GM12878 (cell line): Measurements from ENCODE around the gene LIN28B. TPM values are rescaled to one million over a fixed set of nuclear protein-coding genes. Genes with fewer than 3 reads are reported as not detected.

Experiments
- ATAC-seq: fragments of 200-7000 bp; cut with Tn5 transposase; 3 replicates; pipeline ENCODE4 v1.9.1; 2020; ENCODE audit warnings: mild to moderate bottlenecking, moderate library complexity
- BruUV-seq: library from RNA; stranded (reverse); fragments of 400-500 nt; replicated peaks from 2 replicates; lab custom pipeline; 2021; lab: Mats Ljungman, UMichigan
- CTCF ChIA-PET: fragments of 300-600 bp; sonication (Branson Sonifier 250); formaldehyde crosslinking; extraction: SDS; loops from one replicate; lab custom pipeline; 2021; ENCODE audit warnings: inconsistent platforms; lab: Yijun Ruan, JAX
- POLR2A ChIA-PET: fragments of 350-600 bp; formaldehyde crosslinking; extraction: SDS; loops from one replicate; lab custom pipeline; 2021; ENCODE audit warnings: inconsistent platforms; lab: Charles Lee
- RAD21 ChIA-PET: fragments of 300-600 bp; sonication (Branson Sonifier 250); formaldehyde crosslinking; loops from one replicate; lab custom pipeline; 2023; ENCODE audit warnings: antibody characterized with exemption; ENCODE audit not compliant: unreplicated experiment; lab: Charles Lee
- SMC1A ChIA-PET: fragments of 300-600 bp; sonication (Branson Sonifier 250); formaldehyde crosslinking; loops from one replicate; lab custom pipeline; 2023; ENCODE audit not compliant: unreplicated experiment, uncharacterized antibody; lab: Charles Lee
- DNase-seq: peaks from one replicate; pipeline ENCODE4 v3.0.0-alpha.2; 2011; ENCODE audit warnings: low read depth, low spot score
- FAIRE-seq: peaks from 3 replicates; lab custom pipeline; 2011; peaks lifted over from hg19 to GRCh38; lab: Jason Lieb, UNC
- H2AFZ ChIP-seq: 2 replicates; pipeline ENCODE4 v1.6.0; 2011; ENCODE audit warnings: low read depth, low read length, control low read depth; ENCODE audit not compliant: control insufficient read depth
- H3K27ac ChIP-seq: 2 replicates; pipeline ENCODE4 v1.5.1; 2011; ENCODE audit warnings: control low read depth; ENCODE audit not compliant: control insufficient read depth, insufficient read depth
- H3K27me3 ChIP-seq, 2 experiments: replicated peaks in 1 of 2; 2 replicates each; pipeline versions ENCODE4 v1.6.0 to v1.6.1; 2011; ENCODE audit warnings: low read length in 1 of 2; ENCODE audit not compliant: control insufficient read depth in 2 of 2, insufficient read depth in 2 of 2
- H3K36me3 ChIP-seq, 2 experiments: 2 replicates each; pipeline ENCODE4 v1.5.1; 2011; ENCODE audit warnings: low read length in 1 of 2; ENCODE audit not compliant: control insufficient read depth in 2 of 2, insufficient read depth in 2 of 2
- H3K4me1 ChIP-seq: 2 replicates; pipeline ENCODE4 v1.6.1; 2011; ENCODE audit warnings: mild to moderate bottlenecking, low read length, moderate library complexity, mixed read lengths; ENCODE audit not compliant: control insufficient read depth, insufficient read depth
- H3K4me2 ChIP-seq: 2 replicates; pipeline ENCODE4 v1.6.0; 2011; ENCODE audit warnings: control low read depth; ENCODE audit not compliant: control insufficient read depth, insufficient read depth
- H3K4me3 ChIP-seq: fragments of 200-600 bp; sonication (generic); 2 replicates; pipeline ENCODE4 v1.5.1; 2016
- H3K79me2 ChIP-seq: 2 replicates; pipeline ENCODE4 v1.6.0; 2011; ENCODE audit warnings: low read length; ENCODE audit not compliant: control insufficient read depth, insufficient read depth
- H3K9ac ChIP-seq: 2 replicates; pipeline ENCODE4 v1.8.0; 2011; ENCODE audit warnings: low read length, control low read depth, mixed read lengths; ENCODE audit not compliant: control insufficient read depth, insufficient read depth
- H3K9me3 ChIP-seq: replicated peaks from 3 replicates; pipeline ENCODE4 v1.5.1; 2011; ENCODE audit warnings: mild to moderate bottlenecking, low read length; ENCODE audit not compliant: control insufficient read depth, insufficient read depth
- H4K20me1 ChIP-seq: 2 replicates; pipeline ENCODE4 v1.6.0; 2011; ENCODE audit not compliant: control insufficient read depth, insufficient read depth
- CHD2 ChIP-seq: IDR thresholded peaks from 2 replicates; pipeline ENCODE4 v1.6.1; 2011; ENCODE audit warnings: low read depth, low read length, improper control_type of control experiment, borderline replicate concordance
- EP300 ChIP-seq, 2 experiments: fragments of 150-350 bp in 1 of 2; IDR thresholded peaks; 2 replicates each; pipeline ENCODE4 v1.6.1; 2011 to 2012; ENCODE audit warnings: low read depth in 2 of 2, low read length in 2 of 2, borderline replicate concordance in 1 of 2, improper control_type of control experiment in 1 of 2, inconsistent platforms in 1 of 2; ENCODE audit not compliant: control insufficient read depth in 1 of 2
- HDAC6 ChIP-seq: fragments of 200-600 bp; sonication (generic); IDR thresholded peaks from one replicate; pipeline ENCODE4 v1.8.0; 2017; ENCODE audit warnings: antibody characterized with exemption; ENCODE audit not compliant: unreplicated experiment
- IRF4 ChIP-seq: IDR thresholded peaks from 2 replicates; pipeline ENCODE4 v1.6.1; 2011; ENCODE audit warnings: low read depth, low read length
- KDM1A ChIP-seq: fragments of 200-600 bp; sonication (generic); IDR thresholded peaks from 2 replicates; pipeline ENCODE4 v1.6.1; 2016; ENCODE audit warnings: borderline replicate concordance
- MAX ChIP-seq: IDR thresholded peaks from 2 replicates; pipeline ENCODE4 v1.6.1; 2012; ENCODE audit warnings: low read depth, low read length, improper control_type of control experiment
- NR2F1 ChIP-seq: fragments of 450-650 bp; conservative IDR thresholded peaks from 2 replicates; pipeline ENCODE4 v1.6.1; 2017; ENCODE audit warnings: mild to moderate bottlenecking
- PAX5 ChIP-seq: IDR thresholded peaks from 2 replicates; pipeline ENCODE4 v1.6.1; 2011; ENCODE audit warnings: low read depth, low read length, borderline replicate concordance
- PAX8 ChIP-seq: fragments of 450-650 bp; IDR thresholded peaks from 2 replicates; pipeline ENCODE4 v1.6.1; 2017; ENCODE audit warnings: mild to moderate bottlenecking, moderate library complexity
- POLR2AphosphoS2 ChIP-seq: IDR thresholded peaks from 2 replicates; pipeline ENCODE4 v1.6.1; 2011; ENCODE audit warnings: low read depth, mild to moderate bottlenecking, low read length, improper control_type of control experiment, moderate library complexity
- RB1 ChIP-seq: fragments of 450-650 bp; formaldehyde crosslinking; IDR thresholded peaks from 2 replicates; pipeline ENCODE4 v1.6.1; 2017; ENCODE audit warnings: mild to moderate bottlenecking, borderline replicate concordance
- SMC3 ChIP-seq: IDR thresholded peaks from 2 replicates; pipeline ENCODE4 v1.6.1; 2011; ENCODE audit warnings: low read length, improper control_type of control experiment, borderline replicate concordance
- TCF12 ChIP-seq: IDR thresholded peaks from 2 replicates; pipeline ENCODE4 v1.6.1; 2011; ENCODE audit warnings: low read depth, mild to moderate bottlenecking, low read length
- ZBED1 ChIP-seq: IDR thresholded peaks from 2 replicates; pipeline ENCODE4 v1.6.1; 2016; ENCODE audit warnings: borderline replicate concordance
- WGBS: methylation state at CpG from one replicate; pipeline ENCODE4 v1.1.6; 2016; ENCODE audit warnings: low lambda C conversion rate; ENCODE audit not compliant: insufficient replicate concordance, insufficient coverage; ENCODE audit errors: missing lambda C conversion rate; 5-methylcytosine and 5-hydroxymethylcytosine counted together
- in situ Hi-C: fragments of 300-500 bp; cut with MboI; formaldehyde crosslinking; loops from 9 replicates; pipeline ENCODE4 v1.14.3; 2018; ENCODE audit warnings: mixed read lengths
- intact Hi-C: fragments of 100-400 bp; cut with micrococcal nuclease; formaldehyde crosslinking; loops from one replicate; pipeline ENCODE4 v1.14.2; 2022; ENCODE audit not compliant: unreplicated experiment
- polyA plus RNA-seq, 11 experiments: library from polyadenylated mRNA; depleted of rRNA in 4 of 11; unstranded in 6 of 11; stranded (reverse) in 5 of 11; fragments of >200 nt; fragmentation: Nextera tagmentation in 4 of 11; fragmentation: Illumina TruSeq in 1 of 11; extraction: Ambion mirVana in 4 of 11; extraction: Trizol in 1 of 11; gene quantifications; 1 replicate in 1 of 11; 2 replicates in 10 of 11; pipeline versions ENCODE4 v1.2.1 to v1.2.3, GENCODE V29; 2011 to 2016; ENCODE audit warnings: inconsistent platforms in 2 of 11, missing spikeins in 2 of 11, low read depth in 1 of 11
- total RNA-seq, 4 experiments: library from RNA; depleted of rRNA in 3 of 4; stranded (reverse); fragments of >200 nt in 3 of 4; fragmentation: Illumina TruSeq in 1 of 4; extraction: Trizol in 1 of 4; gene quantifications; 2 replicates each; pipeline versions ENCODE4 v1.2.1 to v1.2.3, GENCODE V29; 2013 to 2021
- TF ChIP-seq, protein P1 (sequence below): fragments of 450-650 bp; IDR thresholded peaks from 2 replicates; pipeline ENCODE4 v1.6.1; 2016; ENCODE audit warnings: mild to moderate bottlenecking, moderate library complexity, borderline replicate concordance
- TF ChIP-seq, protein P2 (sequence below): fragments of 450-650 bp; IDR thresholded peaks from 2 replicates; pipeline ENCODE4 v1.6.1; 2017; ENCODE audit warnings: mild to moderate bottlenecking
- TF ChIP-seq, protein P3 (sequence below): IDR thresholded peaks from 2 replicates; pipeline ENCODE4 v1.6.1; 2012; ENCODE audit warnings: low read length, inconsistent platforms

LIN28B gene
- total and polyA plus RNA-seq, 10 of the 15 experiments (the other 5 are each of a cell fraction or from before 2014, with no cell fraction given) = 0.01 to 2.4 (median 0.09) TPM; not detected in 6

DNA sequence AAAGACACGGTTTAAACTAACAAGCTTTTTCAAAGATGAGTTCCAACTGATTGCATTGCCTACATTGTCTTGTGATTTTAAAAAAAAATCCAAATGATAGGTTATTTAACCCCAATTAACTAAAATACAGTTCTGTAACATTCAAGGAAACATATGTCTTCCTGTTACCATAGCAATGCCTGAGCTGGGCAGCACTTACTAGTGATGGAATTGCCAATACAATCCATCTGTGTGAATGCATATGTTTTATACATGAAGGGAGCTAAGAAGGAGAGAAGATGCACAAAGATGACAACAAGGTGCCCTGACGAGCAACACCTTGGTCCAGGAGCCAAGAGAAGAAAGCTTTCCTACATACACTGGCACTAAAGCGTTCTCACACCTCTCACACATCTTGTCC, 154.2 kb downstream of the LIN28B start:
- no peaks in the 10 kb centered on the region for H3K9me3 ChIP-seq
- BruUV-seq = no TSS peak
- no peaks in the 10 kb centered on the region for H3K79me2 ChIP-seq
- FAIRE-seq (no peak), ATAC-seq (no peak), DNase-seq (no peak)
- no peak overlapping the region for H3K27ac ChIP-seq
- intact Hi-C loops (no loop called here), in situ Hi-C loops (no loop called here)
- SMC1A ChIA-PET = no interaction called here
- no peak overlapping the region for H2AFZ ChIP-seq
- 33% methylated on average over 3 of the region's 3 CpGs for WGBS
- no peaks in the 10 kb centered on the region for H3K36me3 ChIP-seq
- no peak overlapping the region for H3K4me3 ChIP-seq
- H3K27me3 ChIP-seq = no peaks in the 10 kb centered on the region; a peak in 1 of 4 replicates
- H3K9ac ChIP-seq = no peak overlapping the region
- no peaks in the 10 kb centered on the region for H3K4me1 ChIP-seq
- CTCF ChIA-PET = interaction anchor here (0.7 kb wide), 1 partner anchor 12 kb away, joined by 4 read pairs; no protein-coding TSS in a partner anchor
- no peak overlapping the region for H3K4me2 ChIP-seq
- RAD21 ChIA-PET = no interaction called here
- POLR2A ChIA-PET = no interaction called here
- no peaks in the 10 kb centered on the region for H4K20me1 ChIP-seq
- TF ChIP-seq, protein P1, sequence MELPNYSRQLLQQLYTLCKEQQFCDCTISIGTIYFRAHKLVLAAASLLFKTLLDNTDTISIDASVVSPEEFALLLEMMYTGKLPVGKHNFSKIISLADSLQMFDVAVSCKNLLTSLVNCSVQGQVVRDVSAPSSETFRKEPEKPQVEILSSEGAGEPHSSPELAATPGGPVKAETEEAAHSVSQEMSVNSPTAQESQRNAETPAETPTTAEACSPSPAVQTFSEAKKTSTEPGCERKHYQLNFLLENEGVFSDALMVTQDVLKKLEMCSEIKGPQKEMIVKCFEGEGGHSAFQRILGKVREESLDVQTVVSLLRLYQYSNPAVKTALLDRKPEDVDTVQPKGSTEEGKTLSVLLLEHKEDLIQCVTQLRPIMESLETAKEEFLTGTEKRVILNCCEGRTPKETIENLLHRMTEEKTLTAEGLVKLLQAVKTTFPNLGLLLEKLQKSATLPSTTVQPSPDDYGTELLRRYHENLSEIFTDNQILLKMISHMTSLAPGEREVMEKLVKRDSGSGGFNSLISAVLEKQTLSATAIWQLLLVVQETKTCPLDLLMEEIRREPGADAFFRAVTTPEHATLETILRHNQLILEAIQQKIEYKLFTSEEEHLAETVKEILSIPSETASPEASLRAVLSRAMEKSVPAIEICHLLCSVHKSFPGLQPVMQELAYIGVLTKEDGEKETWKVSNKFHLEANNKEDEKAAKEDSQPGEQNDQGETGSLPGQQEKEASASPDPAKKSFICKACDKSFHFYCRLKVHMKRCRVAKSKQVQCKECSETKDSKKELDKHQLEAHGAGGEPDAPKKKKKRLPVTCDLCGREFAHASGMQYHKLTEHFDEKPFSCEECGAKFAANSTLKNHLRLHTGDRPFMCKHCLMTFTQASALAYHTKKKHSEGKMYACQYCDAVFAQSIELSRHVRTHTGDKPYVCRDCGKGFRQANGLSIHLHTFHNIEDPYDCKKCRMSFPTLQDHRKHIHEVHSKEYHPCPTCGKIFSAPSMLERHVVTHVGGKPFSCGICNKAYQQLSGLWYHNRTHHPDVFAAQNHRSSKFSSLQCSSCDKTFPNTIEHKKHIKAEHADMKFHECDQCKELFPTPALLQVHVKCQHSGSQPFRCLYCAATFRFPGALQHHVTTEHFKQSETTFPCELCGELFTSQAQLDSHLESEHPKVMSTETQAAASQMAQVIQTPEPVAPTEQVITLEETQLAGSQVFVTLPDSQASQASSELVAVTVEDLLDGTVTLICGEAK = no peak
- TF ChIP-seq PAX8 (no peak), KDM1A (no peak), IRF4 (no peak), TCF12 (no peak), PAX5 (no peak), SMC3 (no peak), CHD2 (no peak), POLR2AphosphoS2 (no peak), HDAC6 (no peak), ZBED1 (no peak), RB1 (no peak), EP300 (IDR thresholded peaks at IDR 0.05; ENCODE audit: borderline replicate concordance in 1 of 2, control insufficient read depth in 1 of 2, low read depth in 2 of 2, low read length in 2 of 2) (no peak), NR2F1 (no peak), MAX (no peak)
- TF ChIP-seq, protein P2, sequence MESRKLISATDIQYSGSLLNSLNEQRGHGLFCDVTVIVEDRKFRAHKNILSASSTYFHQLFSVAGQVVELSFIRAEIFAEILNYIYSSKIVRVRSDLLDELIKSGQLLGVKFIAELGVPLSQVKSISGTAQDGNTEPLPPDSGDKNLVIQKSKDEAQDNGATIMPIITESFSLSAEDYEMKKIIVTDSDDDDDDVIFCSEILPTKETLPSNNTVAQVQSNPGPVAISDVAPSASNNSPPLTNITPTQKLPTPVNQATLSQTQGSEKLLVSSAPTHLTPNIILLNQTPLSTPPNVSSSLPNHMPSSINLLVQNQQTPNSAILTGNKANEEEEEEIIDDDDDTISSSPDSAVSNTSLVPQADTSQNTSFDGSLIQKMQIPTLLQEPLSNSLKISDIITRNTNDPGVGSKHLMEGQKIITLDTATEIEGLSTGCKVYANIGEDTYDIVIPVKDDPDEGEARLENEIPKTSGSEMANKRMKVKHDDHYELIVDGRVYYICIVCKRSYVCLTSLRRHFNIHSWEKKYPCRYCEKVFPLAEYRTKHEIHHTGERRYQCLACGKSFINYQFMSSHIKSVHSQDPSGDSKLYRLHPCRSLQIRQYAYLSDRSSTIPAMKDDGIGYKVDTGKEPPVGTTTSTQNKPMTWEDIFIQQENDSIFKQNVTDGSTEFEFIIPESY = no peak
- TF ChIP-seq, protein P3, sequence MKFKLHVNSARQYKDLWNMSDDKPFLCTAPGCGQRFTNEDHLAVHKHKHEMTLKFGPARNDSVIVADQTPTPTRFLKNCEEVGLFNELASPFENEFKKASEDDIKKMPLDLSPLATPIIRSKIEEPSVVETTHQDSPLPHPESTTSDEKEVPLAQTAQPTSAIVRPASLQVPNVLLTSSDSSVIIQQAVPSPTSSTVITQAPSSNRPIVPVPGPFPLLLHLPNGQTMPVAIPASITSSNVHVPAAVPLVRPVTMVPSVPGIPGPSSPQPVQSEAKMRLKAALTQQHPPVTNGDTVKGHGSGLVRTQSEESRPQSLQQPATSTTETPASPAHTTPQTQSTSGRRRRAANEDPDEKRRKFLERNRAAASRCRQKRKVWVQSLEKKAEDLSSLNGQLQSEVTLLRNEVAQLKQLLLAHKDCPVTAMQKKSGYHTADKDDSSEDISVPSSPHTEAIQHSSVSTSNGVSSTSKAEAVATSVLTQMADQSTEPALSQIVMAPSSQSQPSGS = no peak
